ENCODE data around the gene RSKR. TPM values are rescaled to one million over a fixed set of nuclear protein-coding genes. Genes with fewer than 3 reads are reported as not detected.

RSKR gene
- total and polyA plus RNA-seq, 2 donors (not counting 1 experiment from before 2014, with no cell fraction given): 20.3 to 31.9 TPM

- 3% methylated on average over 7 of the region's 10 CpGs for WGBS (ENCODE audit: insufficient coverage)
- TF ChIP-seq CTCF (IDR thresholded peaks at IDR 0.05) (no peak), EZH2 (IDR thresholded peaks at IDR 0.05; ENCODE audit: borderline replicate concordance, insufficient read depth, low read depth, low read length, poor library complexity, severe bottlenecking) (no peak)
- H3K27me3 ChIP-seq (replicated peaks in 1 of 4; ENCODE audit: control extremely low read depth in 1 of 4, control insufficient read depth in 3 of 4, insufficient read depth in 4 of 4, low read length in 3 of 4): no peaks in the 10 kb centered on the region
- peak overlapping the region; percentile 85 to 100 (median 99) for H3K4me3 ChIP-seq (ENCODE audit: control extremely low read depth in 1 of 5, extremely low read depth in 1 of 5, insufficient read depth in 1 of 5, low read depth in 2 of 5, low read length in 4 of 5)
- H2AFZ ChIP-seq (ENCODE audit: insufficient read depth, low read depth, low read length, poor library complexity, severe bottlenecking): peak overlapping the region; percentile 91
- POLR2A ChIA-PET: interaction anchor here (1.2 to 4.3 kb wide), 5 partner anchors 12 to 289 kb away, joined by 3 to 42 read pairs (median 5); partner anchors contain the start of genes BLTP2, PHF12 and RPL23A
- CTCF ChIA-PET: interaction anchor here (0.6 to 4.2 kb wide), 9 partner anchors 10 to 454 kb away, joined by 3 to 59 read pairs (median 4); partner anchors contain the start of gene BLTP2
- DNase-seq: no peak
- peaks cover 3 to 26% of the 10 kb centered on the region in 2 experiments for H3K36me3 ChIP-seq (replicated peaks in 1 of 2; ENCODE audit: control extremely low read depth in 1 of 2, control insufficient read depth in 1 of 2, extremely low read depth in 1 of 2, insufficient read depth in 2 of 2, low read length in 1 of 2)
- peaks cover 25% of the 10 kb centered on the region for H4K20me1 ChIP-seq (ENCODE audit: control insufficient read depth, insufficient read depth, low read length, poor library complexity, severe bottlenecking)
- peaks cover 22 to 29% of the 10 kb centered on the region in 2 donors for H3K4me1 ChIP-seq (ENCODE audit: control insufficient read depth in 2 of 2, insufficient read depth in 2 of 2, low read length in 2 of 2)
- H3K4me1 Mint-ChIP-seq: peaks cover 58% of the 10 kb centered on the region
- peak overlapping the region; percentile 93 for H3K4me2 ChIP-seq (replicated peaks; ENCODE audit: low read depth, low read length, poor library complexity, severe bottlenecking)
- H3K4me3 Mint-ChIP-seq: peak overlapping the region; percentile 99
- peaks cover 90% of the 10 kb centered on the region for H3K79me2 ChIP-seq (ENCODE audit: control insufficient read depth, insufficient read depth, low read length)
- H3K9me3 ChIP-seq (ENCODE audit: control extremely low read depth in 1 of 3, control insufficient read depth in 2 of 3, insufficient read depth in 1 of 3, low read length in 2 of 3): peaks cover 0 to 8% (median 0%) of the 10 kb centered on the region in 3 donors
- peak overlapping the region; percentile 100 for H3K27ac Mint-ChIP-seq
- H3K27ac ChIP-seq (ENCODE audit: low read length in 2 of 2): peak overlapping the region; percentile 90 to 99
- peak overlapping the region; percentile 93 for H3K9ac ChIP-seq (ENCODE audit: low read length)
- H3K9me3 Mint-ChIP-seq (ENCODE audit: insufficient read depth): no peaks in the 10 kb centered on the region
- intact Hi-C loops (cut with micrococcal nuclease): loop anchor here (1.0 kb wide), 3 partner anchors 17 to 63 kb away; partner anchors contain the start of genes BLTP2, RPL23A and SPAG5
- ATAC-seq (ENCODE audit: low read depth): no peak
- no peaks in the 10 kb centered on the region for H3K27me3 Mint-ChIP-seq
These were observed 48.5 kb upstream of the RSKR start for GRCh38 chr17:28662527-28662829.

All from B cell (primary cell).